ENCODE results near the gene SBF2. TPM values are rescaled to one million over a fixed set of nuclear protein-coding genes. Genes with fewer than 3 reads are reported as not detected.

The SBF2 gene
- polyA plus RNA-seq, 1 donor (not counting 4 experiments of a cell fraction or from before 2014, with no cell fraction given), result 24.5 TPM

- no peak for TF ChIP-seq CTCF (optimal IDR thresholded peaks at IDR 0.05 in 1 of 3, IDR thresholded peaks at IDR 0.05 in 1 of 3, conservative IDR thresholded peaks at IDR 0.05 in 1 of 3; ENCODE audit: extremely low read depth in 1 of 3, insufficient read depth in 2 of 3, low read length in 3 of 3)
- TF ChIP-seq EZH2 (IDR thresholded peaks at IDR 0.05; ENCODE audit: low read length), result no peak
- no peak overlapping the region for H3K4me3 ChIP-seq (ENCODE audit: control insufficient read depth in 2 of 3, extremely low read depth in 1 of 3, insufficient read depth in 2 of 3, low read depth in 1 of 3, low read length in 3 of 3)
- H3K4me2 ChIP-seq (ENCODE audit: control insufficient read depth, extremely low read depth, insufficient read depth, low read depth, low read length), result no peak overlapping the region
- no peak for DNase-seq (ENCODE audit: low read depth, low spot score)
- no peaks in the 10 kb centered on the region for H3K27me3 ChIP-seq (ENCODE audit: control insufficient read depth, extremely low read depth, insufficient read depth, low read length)
- H3K79me2 ChIP-seq (ENCODE audit: control insufficient read depth, insufficient read depth, low read length), result no peaks in the 10 kb centered on the region
- peaks cover 37% of the 10 kb centered on the region for H3K4me1 ChIP-seq (ENCODE audit: control insufficient read depth, extremely low read depth, insufficient read depth, low read length)
- peak overlapping the region; percentile 54 for H3K27ac ChIP-seq (ENCODE audit: control insufficient read depth, insufficient read depth, low read length)
- dilution Hi-C loops (cut with MboI; ENCODE audit: extremely low pct_ligation_motif_present, low sequenced_read_pairs), result no loop called here
- FAIRE-seq, result no peak
- H3K9me3 ChIP-seq (ENCODE audit: control insufficient read depth, low read depth, low read length), result no peaks in the 10 kb centered on the region
- H2AFZ ChIP-seq (ENCODE audit: control insufficient read depth, low read length), result no peak overlapping the region
- no peaks in the 10 kb centered on the region for H3K36me3 ChIP-seq (ENCODE audit: control insufficient read depth in 2 of 2, extremely low read depth in 1 of 2, insufficient read depth in 2 of 2, low read length in 2 of 2)
- no peaks in the 10 kb centered on the region for H4K20me1 ChIP-seq (ENCODE audit: control insufficient read depth, extremely low read depth, insufficient read depth, low read length)
- H3K9ac ChIP-seq (ENCODE audit: control insufficient read depth, extremely low read depth, insufficient read depth, low read length), result no peak overlapping the region
- peaks cover 2% of the 10 kb centered on the region for H3K9me1 ChIP-seq (ENCODE audit: control insufficient read depth, extremely low read depth, insufficient read depth, low read length)
Observed at GRCh38 chr11:9840460-9841004, 453.5 kb downstream of the SBF2 start.

GRCh38 chr11:9839550-9839949 is 454.5 kb downstream of the SBF2 start:
- TF ChIP-seq EZH2 (IDR thresholded peaks at IDR 0.05; ENCODE audit: low read length), result no peak
- TF ChIP-seq CTCF (optimal IDR thresholded peaks at IDR 0.05 in 1 of 3, IDR thresholded peaks at IDR 0.05 in 1 of 3, conservative IDR thresholded peaks at IDR 0.05 in 1 of 3; ENCODE audit: extremely low read depth in 1 of 3, insufficient read depth in 2 of 3, low read length in 3 of 3), result no peak
- DNase-seq (ENCODE audit: low read depth, low spot score) (no peak), FAIRE-seq (peak; percentile 49)
- Histone ChIP-seq H3K27ac (ENCODE audit: control insufficient read depth, insufficient read depth, low read length) (peak overlapping the region; percentile 68), H3K27me3 (ENCODE audit: control insufficient read depth, extremely low read depth, insufficient read depth, low read length) (no peaks in the 10 kb centered on the region), H3K4me2 (ENCODE audit: control insufficient read depth, extremely low read depth, insufficient read depth, low read depth, low read length) (peak overlapping the region; percentile 63), H3K79me2 (ENCODE audit: control insufficient read depth, insufficient read depth, low read length) (no peaks in the 10 kb centered on the region), H2AFZ (ENCODE audit: control insufficient read depth, low read length) (no peak overlapping the region), H3K9me3 (ENCODE audit: control insufficient read depth, low read depth, low read length) (no peaks in the 10 kb centered on the region), H4K20me1 (ENCODE audit: control insufficient read depth, extremely low read depth, insufficient read depth, low read length) (no peaks in the 10 kb centered on the region), H3K4me1 (ENCODE audit: control insufficient read depth, extremely low read depth, insufficient read depth, low read length) (peaks cover 37% of the 10 kb centered on the region), H3K36me3 (ENCODE audit: control insufficient read depth in 2 of 2, extremely low read depth in 1 of 2, insufficient read depth in 2 of 2, low read length in 2 of 2) (no peaks in the 10 kb centered on the region), H3K9ac (ENCODE audit: control insufficient read depth, extremely low read depth, insufficient read depth, low read length) (no peak overlapping the region), H3K9me1 (ENCODE audit: control insufficient read depth, extremely low read depth, insufficient read depth, low read length) (peaks cover 2% of the 10 kb centered on the region), H3K4me3 (ENCODE audit: control insufficient read depth in 2 of 3, extremely low read depth in 1 of 3, insufficient read depth in 2 of 3, low read depth in 1 of 3, low read length in 3 of 3) (no peak overlapping the region)
- dilution Hi-C loops (cut with MboI; ENCODE audit: extremely low pct_ligation_motif_present, low sequenced_read_pairs), result no loop called here

Measured in keratinocyte (primary cell).